MM.1S (cell line): ENCODE data around the gene NR0B1.

Experiments used
- DNase-seq: peaks from one replicate; pipeline ENCODE4 v3.0.0-alpha.2; 2015
- H2AFZ ChIP-seq: fragments of 300-600 bp; sonication (generic); 2 replicates; pipeline ENCODE4 v1.6.0; 2016; ENCODE audit warnings: antibody characterized with exemption, low read length
- H3F3A ChIP-seq: fragments of 300-600 bp; sonication (generic); 2 replicates; pipeline ENCODE4 v1.6.1; 2016; ENCODE audit warnings: mild to moderate bottlenecking, antibody characterized with exemption, low read length, moderate library complexity, mixed read lengths; ENCODE audit not compliant: insufficient read depth
- H3K27ac ChIP-seq: fragments of 300-600 bp; sonication (generic); 2 replicates; pipeline ENCODE4 v1.5.1; 2016; ENCODE audit warnings: mild to moderate bottlenecking, low read length
- H3K27me3 ChIP-seq: fragments of 300-600 bp; sonication (generic); replicated peaks from 2 replicates; pipeline ENCODE4 v1.6.0; 2016; ENCODE audit warnings: low read length; ENCODE audit not compliant: insufficient read depth
- H3K36me3 ChIP-seq: fragments of 300-600 bp; sonication (generic); replicated peaks from 2 replicates; pipeline ENCODE4 v1.6.1; 2016; ENCODE audit warnings: mild to moderate bottlenecking, low read length, mixed read lengths; ENCODE audit not compliant: insufficient read depth
- H3K4me1 ChIP-seq: fragments of 300-600 bp; sonication (generic); 2 replicates; pipeline ENCODE4 v1.6.1; 2016; ENCODE audit warnings: low read length, mixed read lengths
- H3K4me2 ChIP-seq: fragments of 300-600 bp; sonication (generic); 2 replicates; pipeline ENCODE4 v1.6.0; 2016; ENCODE audit warnings: low read depth, low read length
- H3K4me3 ChIP-seq: fragments of 300-600 bp; sonication (generic); 2 replicates; pipeline ENCODE4 v1.5.1; 2016; ENCODE audit warnings: low read length, mixed read lengths
- H3K79me2 ChIP-seq: fragments of 300-600 bp; sonication (generic); 2 replicates; pipeline ENCODE4 v1.6.1; 2016; ENCODE audit warnings: mixed run types, low read length, mixed read lengths
- H3K9ac ChIP-seq: fragments of 300-600 bp; sonication (generic); 2 replicates; pipeline ENCODE4 v1.6.1; 2016; ENCODE audit warnings: low read length, mixed read lengths
- H3K9me2 ChIP-seq: fragments of 300-600 bp; sonication (generic); replicated peaks from 2 replicates; pipeline ENCODE4 v1.6.1; 2016; ENCODE audit warnings: mild to moderate bottlenecking, low read length, mixed read lengths; ENCODE audit not compliant: insufficient read depth
- H3K9me3 ChIP-seq: fragments of 300-600 bp; sonication (generic); replicated peaks from 2 replicates; pipeline ENCODE4 v1.6.1; 2016; ENCODE audit warnings: mild to moderate bottlenecking, low read length, mixed read lengths; ENCODE audit not compliant: insufficient read depth
- H4K20me1 ChIP-seq: fragments of 300-600 bp; sonication (generic); 2 replicates; pipeline ENCODE4 v1.6.1; 2016; ENCODE audit warnings: mild to moderate bottlenecking, low read length, moderate library complexity, mixed read lengths; ENCODE audit not compliant: insufficient read depth
- EZH2 ChIP-seq: fragments of 300-600 bp; sonication (generic); optimal IDR thresholded peaks from 2 replicates; pipeline ENCODE3; 2017; ENCODE audit warnings: low read depth, mild to moderate bottlenecking, antibody characterized with exemption, low read length, mixed read lengths
- EZH2phosphoT487 ChIP-seq: fragments of 300-600 bp; sonication (generic); IDR thresholded peaks from 2 replicates; pipeline ENCODE4 v1.6.1; 2018; ENCODE audit warnings: antibody characterized with exemption, low read length
- TF ChIP-seq, protein P1 (sequence below): fragments of 300-600 bp; sonication (generic); IDR thresholded peaks from 2 replicates; pipeline ENCODE4 v1.5.1; 2016; ENCODE audit warnings: antibody characterized with exemption, low read length, mixed read lengths

Gene NR0B1

DNA sequence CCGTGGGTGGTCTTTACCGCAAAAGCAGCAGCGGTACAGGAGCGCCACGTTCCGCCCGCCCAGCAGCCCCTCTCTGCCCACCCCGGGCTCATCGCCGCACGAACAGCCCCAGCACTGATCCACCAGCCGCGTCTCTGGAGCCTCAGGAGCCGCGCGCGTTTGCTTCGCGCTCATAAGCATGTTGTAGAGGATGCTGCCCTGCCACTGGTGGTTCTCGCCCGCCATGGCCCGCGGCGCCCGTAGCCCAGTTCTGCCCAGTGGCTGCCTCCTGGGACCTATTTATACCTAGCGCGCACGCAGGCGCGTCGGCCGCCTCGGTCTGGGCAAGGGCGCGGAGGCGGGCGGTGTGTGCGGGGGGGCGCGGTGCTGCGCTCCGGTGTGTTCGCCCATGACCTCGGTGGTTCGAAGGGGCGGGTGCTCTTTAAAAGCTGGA, at the start of gene NR0B1:
Gene NR0B1, minus strand, starts transcription at position 252 of the 433 bp plus-strand sequence. Its CDS starts 27 bp downstream, at position 225.
- Histone ChIP-seq H3K79me2 (no peaks in the 10 kb centered on the region), H3K27ac (no peak within 1 kb of the TSS), H3K27me3 (no peaks in the 10 kb centered on the region), H3F3A (no peaks in the 10 kb centered on the region), H3K4me3 (no peak within 1 kb of the TSS), H3K9me2 (no peaks in the 10 kb centered on the region), H4K20me1 (no peaks in the 10 kb centered on the region), H3K36me3 (no peaks in the 10 kb centered on the region), H3K9ac (no peak within 1 kb of the TSS), H3K4me2 (no peak within 1 kb of the TSS), H3K4me1 (no peaks in the 10 kb centered on the region), H3K9me3 (no peaks in the 10 kb centered on the region), H2AFZ (no peak within 1 kb of the TSS)
- no peak for DNase-seq
- no peak for TF ChIP-seq EZH2phosphoT487
- TF ChIP-seq EZH2 = no peak

DNA sequence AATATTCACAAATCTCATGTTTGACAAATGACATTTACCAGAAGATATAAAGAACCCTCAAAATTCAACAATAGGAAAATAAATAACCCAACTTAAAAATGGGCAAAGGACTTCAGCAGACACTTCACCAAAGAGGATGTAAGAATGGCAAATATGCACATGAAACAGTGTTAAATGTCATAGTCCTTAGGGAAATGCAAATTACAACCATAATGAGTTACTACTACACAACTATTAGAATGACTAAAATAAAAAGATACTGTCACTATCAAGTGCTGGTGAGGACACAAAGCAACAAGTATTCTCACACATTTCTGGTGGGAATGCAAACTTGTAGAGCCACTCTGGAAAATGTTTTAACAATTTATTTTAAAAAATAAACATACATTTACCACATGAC, 40.8 kb upstream of the NR0B1 start:
- H3K9ac ChIP-seq = no peak overlapping the region
- H3F3A ChIP-seq = no peaks in the 10 kb centered on the region
- no peaks in the 10 kb centered on the region for H3K9me2 ChIP-seq
- H3K27ac ChIP-seq = no peak overlapping the region
- H3K4me2 ChIP-seq = no peak overlapping the region
- H3K27me3 ChIP-seq = no peaks in the 10 kb centered on the region
- no peak overlapping the region for H3K4me3 ChIP-seq
- TF ChIP-seq EZH2 (no peak), EZH2phosphoT487 (no peak)
- TF ChIP-seq, protein P1, sequence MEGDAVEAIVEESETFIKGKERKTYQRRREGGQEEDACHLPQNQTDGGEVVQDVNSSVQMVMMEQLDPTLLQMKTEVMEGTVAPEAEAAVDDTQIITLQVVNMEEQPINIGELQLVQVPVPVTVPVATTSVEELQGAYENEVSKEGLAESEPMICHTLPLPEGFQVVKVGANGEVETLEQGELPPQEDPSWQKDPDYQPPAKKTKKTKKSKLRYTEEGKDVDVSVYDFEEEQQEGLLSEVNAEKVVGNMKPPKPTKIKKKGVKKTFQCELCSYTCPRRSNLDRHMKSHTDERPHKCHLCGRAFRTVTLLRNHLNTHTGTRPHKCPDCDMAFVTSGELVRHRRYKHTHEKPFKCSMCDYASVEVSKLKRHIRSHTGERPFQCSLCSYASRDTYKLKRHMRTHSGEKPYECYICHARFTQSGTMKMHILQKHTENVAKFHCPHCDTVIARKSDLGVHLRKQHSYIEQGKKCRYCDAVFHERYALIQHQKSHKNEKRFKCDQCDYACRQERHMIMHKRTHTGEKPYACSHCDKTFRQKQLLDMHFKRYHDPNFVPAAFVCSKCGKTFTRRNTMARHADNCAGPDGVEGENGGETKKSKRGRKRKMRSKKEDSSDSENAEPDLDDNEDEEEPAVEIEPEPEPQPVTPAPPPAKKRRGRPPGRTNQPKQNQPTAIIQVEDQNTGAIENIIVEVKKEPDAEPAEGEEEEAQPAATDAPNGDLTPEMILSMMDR = no peak
- no peak overlapping the region for H2AFZ ChIP-seq
- no peaks in the 10 kb centered on the region for H3K4me1 ChIP-seq
- H3K36me3 ChIP-seq = no peaks in the 10 kb centered on the region
- H3K9me3 ChIP-seq = no peaks in the 10 kb centered on the region
- H4K20me1 ChIP-seq = no peaks in the 10 kb centered on the region
- H3K79me2 ChIP-seq = no peaks in the 10 kb centered on the region
- no peak for DNase-seq

DNA sequence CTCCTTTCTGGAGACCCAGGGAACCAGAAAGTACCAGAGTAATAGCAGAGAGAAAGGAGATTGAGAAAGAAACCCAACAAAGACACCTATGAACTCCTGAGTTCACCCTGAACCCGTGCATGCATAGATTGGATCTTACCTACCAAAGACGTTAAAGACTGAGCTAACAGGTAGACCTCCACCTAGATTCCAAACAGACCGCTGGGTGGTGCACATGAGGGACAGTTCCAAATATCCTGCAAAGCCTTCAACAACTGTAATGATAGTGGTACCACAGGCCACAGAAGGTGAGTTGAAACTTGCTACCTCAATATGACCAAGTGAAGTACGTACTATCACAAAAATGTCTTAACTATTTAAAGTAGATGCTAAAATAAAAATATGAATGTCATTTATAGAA, 34.0 kb upstream of the NR0B1 start:
- no peak overlapping the region for H3K4me2 ChIP-seq
- no peak overlapping the region for H3K9ac ChIP-seq
- no peaks in the 10 kb centered on the region for H3K9me2 ChIP-seq
- H3K27me3 ChIP-seq = no peaks in the 10 kb centered on the region
- H3K4me1 ChIP-seq = no peaks in the 10 kb centered on the region
- no peak for DNase-seq
- no peaks in the 10 kb centered on the region for H3K9me3 ChIP-seq
- no peak overlapping the region for H3K4me3 ChIP-seq
- no peaks in the 10 kb centered on the region for H3F3A ChIP-seq
- no peaks in the 10 kb centered on the region for H3K36me3 ChIP-seq
- H3K79me2 ChIP-seq = no peaks in the 10 kb centered on the region
- no peaks in the 10 kb centered on the region for H4K20me1 ChIP-seq
- no peak overlapping the region for H3K27ac ChIP-seq
- TF ChIP-seq EZH2 (no peak), EZH2phosphoT487 (no peak)
- TF ChIP-seq, protein P1 = no peak
- no peak overlapping the region for H2AFZ ChIP-seq

DNA sequence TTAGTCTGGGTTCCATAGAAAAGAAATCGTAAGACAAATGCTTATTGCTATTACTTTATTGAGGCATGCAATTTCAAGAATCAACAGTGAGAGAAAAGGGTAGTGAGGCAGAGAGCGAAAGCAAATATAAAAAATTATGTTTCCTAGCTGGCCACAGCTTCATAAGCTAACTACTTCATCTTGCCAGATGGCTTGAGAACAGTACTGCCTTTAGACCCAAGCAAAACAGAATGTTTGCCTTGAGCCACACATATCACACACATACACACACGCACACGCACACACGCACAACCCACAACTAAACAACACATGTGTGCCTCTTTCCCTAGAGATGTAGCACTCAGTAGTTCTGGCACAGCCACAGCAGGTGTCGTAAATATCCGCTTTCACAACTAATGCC, 31.6 kb upstream of the NR0B1 start:
- H3F3A ChIP-seq = no peaks in the 10 kb centered on the region
- no peak overlapping the region for H3K4me2 ChIP-seq
- no peak overlapping the region for H3K27ac ChIP-seq
- no peak for DNase-seq
- H3K9me2 ChIP-seq = no peaks in the 10 kb centered on the region
- no peaks in the 10 kb centered on the region for H3K4me1 ChIP-seq
- no peaks in the 10 kb centered on the region for H3K9me3 ChIP-seq
- no peak overlapping the region for H3K4me3 ChIP-seq
- no peak overlapping the region for H2AFZ ChIP-seq
- H3K9ac ChIP-seq = no peak overlapping the region
- H4K20me1 ChIP-seq = no peaks in the 10 kb centered on the region
- TF ChIP-seq EZH2phosphoT487 (no peak), EZH2 (no peak)
- TF ChIP-seq, protein P1 = no peak
- H3K79me2 ChIP-seq = no peaks in the 10 kb centered on the region
- no peaks in the 10 kb centered on the region for H3K36me3 ChIP-seq
- H3K27me3 ChIP-seq = no peaks in the 10 kb centered on the region
